Activated CD8-positive, alpha-beta memory T cell treated with anti-CD3 and anti-CD28 coated beads, Interleukin-2, amount 50 U/mL, for 24 hours (primary cell): Measurements from ENCODE around the gene HOXC9.

Source experiments
- DNase-seq: peaks from one replicate; pipeline ENCODE4 v3.0.0-alpha.2; 2020; ENCODE audit errors: extremely low read depth

The HOXC9 gene

GRCh38 chr12:54000116-54001114 lies at the start of gene HOXC9:
Gene HOXC9, plus strand, starts transcription at chr12:54000161. Its CDS starts 28 bp downstream, at chr12:54000189.
- DNase-seq = no peak

GRCh38 chr12:53950437-53950773 lies 49.6 kb upstream of the HOXC9 start:
- DNase-seq = no peak

- DNase-seq = no peak
These were observed 49.0 kb upstream of the HOXC9 start for GRCh38 chr12:53950789-53951576.

GRCh38 chr12:53951577-53952334 lies 48.2 kb upstream of the HOXC9 start:
- no peak for DNase-seq

GRCh38 chr12:53952335-53952694 lies 47.6 kb upstream of the HOXC9 start:
- no peak for DNase-seq

- DNase-seq = no peak
These were observed 46.9 kb upstream of the HOXC9 start for GRCh38 chr12:53952871-53953734.

- no peak for DNase-seq
These were observed 45.9 kb upstream of the HOXC9 start for GRCh38 chr12:53953831-53954693.

GRCh38 chr12:53954694-53955035 lies 45.3 kb upstream of the HOXC9 start, which contains the start of gene HOXC12:
Gene HOXC12, plus strand, starts transcription at chr12:53954903. Its CDS starts 27 bp downstream, at chr12:53954930.
- no peak for DNase-seq

GRCh38 chr12:53955036-53955775 lies 44.8 kb upstream of the HOXC9 start:
- DNase-seq = no peak

GRCh38 chr12:53955776-53956250 lies 44.1 kb upstream of the HOXC9 start:
- DNase-seq = no peak

- DNase-seq = no peak
These were observed 43.6 kb upstream of the HOXC9 start for GRCh38 chr12:53956251-53956887.

GRCh38 chr12:53956914-53957536 lies 42.9 kb upstream of the HOXC9 start:
- no peak for DNase-seq

- DNase-seq = no peak
These were observed 41.8 kb upstream of the HOXC9 start for GRCh38 chr12:53958128-53958527.

GRCh38 chr12:53959314-53959713 lies 40.6 kb upstream of the HOXC9 start:
- DNase-seq = no peak

GRCh38 chr12:53960187-53961024 lies 39.6 kb upstream of the HOXC9 start:
- no peak for DNase-seq

- DNase-seq = no peak
These were observed 38.8 kb upstream of the HOXC9 start for GRCh38 chr12:53961025-53961761.

- no peak for DNase-seq
These were observed 37.0 kb upstream of the HOXC9 start for GRCh38 chr12:53963005-53963404.
